Prostate gland (tissue), 2 donors: ENCODE data around the gene PAPLN. TPM values are rescaled to one million over a fixed set of nuclear protein-coding genes. Genes with fewer than 3 reads are reported as not detected.
A peak's percentile ranks its signal among the peaks of the same experiment; 100 is the strongest.

Experiments used
- DNase-seq: peaks from one replicate; pipeline ENCODE4 v3.0.0-alpha.2; 2019; ENCODE audit warnings: low spot score
- H3K27ac ChIP-seq, 2 donors: fragments of 200-600 bp; sonication (generic); 2 replicates each; pipeline ENCODE4 v1.5.1; 2017 to 2019
- H3K27me3 ChIP-seq: fragments of 200-600 bp; sonication (generic); replicated peaks from 2 replicates; pipeline ENCODE4 v1.5.1; 2019; ENCODE audit not compliant: insufficient read depth
- H3K36me3 ChIP-seq, 2 donors: fragments of 200-600 bp; sonication (generic); 1 replicate in 1 of 2; 2 replicates in 1 of 2; pipeline versions ENCODE4 v1.5.1 to v1.8.1; 2017 to 2019
- H3K4me1 ChIP-seq: fragments of 200-600 bp; sonication (generic); replicated peaks from 2 replicates; pipeline ENCODE4 v1.5.1; 2019
- H3K4me3 ChIP-seq, 2 donors: fragments of 200-600 bp; sonication (generic); 2 replicates each; pipeline ENCODE4 v1.5.1; 2017 to 2019
- H3K9me3 ChIP-seq: fragments of 200-600 bp; sonication (generic); 2 replicates; pipeline ENCODE4 v1.5.1; 2017
- CTCF ChIP-seq, 4 experiments: fragments of 200-600 bp in 2 of 4; fragments of 450-650 bp in 2 of 4; sonication (generic) in 2 of 4; IDR thresholded peaks; 1 replicate in 3 of 4; 2 replicates in 1 of 4; pipeline ENCODE4 v1.5.1; 2016 to 2019; ENCODE audit warnings: antibody characterized with exemption in 4 of 4, mild to moderate bottlenecking in 2 of 4, moderate library complexity in 2 of 4
- POLR2A ChIP-seq: fragments of 450-650 bp; IDR thresholded peaks from one replicate; pipeline ENCODE4 v1.6.1; 2016; ENCODE audit warnings: antibody characterized with exemption, mild to moderate bottlenecking
- POLR2AphosphoS5 ChIP-seq: sonication (generic); formaldehyde crosslinking; IDR thresholded peaks from one replicate; pipeline ENCODE4 v1.6.1; 2017; ENCODE audit warnings: antibody characterized with exemption
- WGBS: methylation state at CpG from one replicate; pipeline ENCODE4 v1.1.5; 2018; 5-methylcytosine and 5-hydroxymethylcytosine counted together
- intact Hi-C: fragments of 100-400 bp; cut with DNase I; formaldehyde crosslinking; loops from one replicate; pipeline ENCODE4 v1.14.2; 2022
- total RNA-seq, 2 donors: library from RNA; depleted of rRNA; stranded (reverse); fragments of >200 nt; gene quantifications; one replicate each; pipeline ENCODE4 v1.1.0, GENCODE V29; 2016

PAPLN gene
- total RNA-seq, 2 donors from 2014 or later: 10.7 to 33.1 TPM

DNA sequence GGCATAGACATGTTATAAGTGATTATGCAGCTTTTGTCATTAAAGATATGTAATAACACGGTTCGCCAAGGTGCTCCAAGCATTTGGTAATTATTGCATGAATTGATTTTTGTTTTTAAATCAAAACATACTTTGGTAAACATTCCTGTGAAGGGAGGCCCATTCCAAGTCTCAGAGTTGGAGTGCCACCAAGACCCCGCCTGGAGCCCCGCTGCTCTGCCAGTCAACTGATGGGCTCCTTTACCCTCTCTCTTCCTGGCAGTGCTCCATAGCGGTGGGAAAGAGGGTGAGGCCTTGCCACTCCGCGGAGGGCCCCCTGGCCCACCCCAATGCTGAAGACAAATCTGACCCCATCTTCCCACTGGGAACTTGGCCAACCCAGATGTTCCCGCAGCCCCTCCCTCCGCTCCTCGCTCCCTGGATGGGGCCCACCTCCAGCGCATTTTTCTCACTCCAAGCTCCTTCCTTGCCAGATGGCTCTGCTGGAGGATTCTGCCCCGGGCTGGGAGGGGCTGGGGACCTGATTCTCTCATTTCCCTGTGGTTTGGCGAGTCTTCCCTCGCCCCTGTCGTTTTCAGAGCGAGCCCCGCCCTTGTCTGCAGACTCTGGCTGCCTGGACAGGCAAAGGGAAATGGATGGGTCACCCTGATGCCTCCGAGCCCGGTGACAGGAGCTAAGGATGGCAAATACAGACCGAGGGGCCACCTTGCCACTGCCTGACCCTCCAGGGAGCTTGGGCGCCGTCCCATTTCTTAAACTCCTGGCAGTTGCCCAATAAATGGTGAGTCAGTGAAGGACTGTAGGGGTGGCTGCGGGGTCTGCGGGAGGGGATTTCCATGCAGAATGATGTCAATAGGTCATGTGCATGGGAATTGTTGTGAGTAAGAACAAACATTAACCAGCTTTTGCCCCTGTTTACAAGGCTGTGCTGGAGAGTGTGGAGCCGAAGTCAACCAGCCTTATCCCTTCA, 9.2 kb upstream of the PAPLN start:
- intact Hi-C loops: no loop called here
- Histone ChIP-seq H3K27ac (peak overlapping the region in 1 of 2 donors; percentile 15), H3K4me1 (no peaks in the 10 kb centered on the region), H3K9me3 (no peaks in the 10 kb centered on the region), H3K36me3 (no peaks in the 10 kb centered on the region), H3K27me3 (no peaks in the 10 kb centered on the region), H3K4me3 (no peak overlapping the region)
- TF ChIP-seq POLR2A (no peak), POLR2AphosphoS5 (no peak), CTCF (IDR thresholded peaks at IDR 0.05) (no peak)
- DNase-seq: no peak
- WGBS: 22% methylated on average over 25 of the region's 25 CpGs

DNA sequence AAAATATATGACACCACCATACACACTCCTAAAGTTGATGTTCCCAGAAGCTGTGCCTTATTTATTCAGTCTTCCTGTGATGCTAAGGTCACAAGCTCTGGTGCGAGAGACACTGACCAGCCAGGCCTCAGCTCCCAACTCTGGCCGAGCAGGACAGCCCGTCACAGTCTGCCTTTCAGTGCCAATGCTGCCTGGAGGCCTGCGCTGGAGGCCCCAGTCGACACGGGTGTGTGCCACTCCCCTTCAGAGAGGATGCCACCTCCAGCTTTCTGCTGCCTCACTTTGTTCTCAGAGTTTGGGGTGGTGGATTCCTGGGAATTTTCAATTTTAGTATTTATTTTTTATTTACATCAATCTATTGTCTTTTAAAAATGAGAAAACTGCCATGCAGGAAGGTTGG, 7.3 kb upstream of the PAPLN start:
- Histone ChIP-seq H3K4me3 (no peak overlapping the region), H3K36me3 (no peaks in the 10 kb centered on the region), H3K4me1 (no peaks in the 10 kb centered on the region), H3K27ac (no peak overlapping the region), H3K9me3 (no peaks in the 10 kb centered on the region), H3K27me3 (no peaks in the 10 kb centered on the region)
- intact Hi-C loops: no loop called here
- 97% methylated on average over 6 of the region's 6 CpGs for WGBS
- DNase-seq: no peak
- TF ChIP-seq POLR2A (no peak), CTCF (IDR thresholded peaks at IDR 0.05) (no peak), POLR2AphosphoS5 (no peak)

DNA sequence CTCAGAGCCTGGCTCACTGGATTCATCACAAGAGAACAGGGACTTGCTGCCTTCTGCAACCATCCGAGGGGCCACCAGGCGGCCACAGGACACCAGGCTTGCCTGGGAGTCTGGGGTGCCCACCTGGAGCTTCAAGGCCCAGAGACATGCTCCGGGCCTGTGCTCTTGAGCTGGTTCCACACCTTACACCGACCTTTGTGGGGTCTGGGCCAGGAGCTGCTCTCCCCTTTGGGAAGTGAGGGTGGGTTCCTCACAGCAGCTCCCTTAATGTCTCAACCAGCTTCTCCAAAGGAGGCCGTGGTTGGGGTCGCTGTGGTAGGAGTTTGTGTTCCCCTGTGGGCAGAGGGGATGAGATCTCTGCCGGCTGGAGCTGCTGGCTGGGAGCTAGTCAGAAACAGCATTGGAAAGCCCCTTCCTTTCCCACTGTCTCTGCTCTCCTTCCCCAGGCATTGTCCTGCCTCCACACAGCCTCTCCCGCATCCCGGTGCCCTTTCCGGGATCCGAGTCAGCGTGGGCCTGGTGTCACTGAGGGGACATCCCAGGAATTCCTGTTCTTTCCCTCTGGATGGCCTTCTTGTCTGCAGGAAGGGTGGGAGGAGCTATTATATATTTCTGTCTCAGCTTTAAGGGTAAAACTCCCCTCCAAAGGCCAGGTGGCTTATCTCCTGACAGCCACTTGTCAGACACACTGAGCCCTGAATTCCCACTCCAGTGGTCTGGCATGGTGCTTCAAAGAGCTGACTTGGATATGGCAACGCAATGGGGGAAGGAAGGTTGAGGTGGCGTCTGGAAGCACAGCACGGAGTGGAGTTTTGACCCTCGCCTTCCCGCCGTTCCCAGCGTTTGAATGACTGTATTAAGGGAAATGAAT, 5.1 kb upstream of the PAPLN start:
- no peaks in the 10 kb centered on the region for H3K9me3 ChIP-seq
- no peaks in the 10 kb centered on the region for H3K27me3 ChIP-seq
- no peaks in the 10 kb centered on the region for H3K36me3 ChIP-seq
- TF ChIP-seq POLR2A (no peak), POLR2AphosphoS5 (no peak), CTCF (IDR thresholded peaks at IDR 0.05) (no peak)
- no peaks in the 10 kb centered on the region for H3K4me1 ChIP-seq
- WGBS: 59% methylated on average over 18 of the region's 19 CpGs
- H3K27ac ChIP-seq: no peak overlapping the region
- intact Hi-C loops: no loop called here
- no peak for DNase-seq
- H3K4me3 ChIP-seq: no peak overlapping the region

- DNase-seq: no peak
- WGBS: 66% methylated on average over 8 of the region's 8 CpGs
- Histone ChIP-seq H3K4me1 (no peaks in the 10 kb centered on the region), H3K27me3 (no peaks in the 10 kb centered on the region), H3K27ac (no peak overlapping the region), H3K9me3 (no peaks in the 10 kb centered on the region), H3K4me3 (no peak overlapping the region), H3K36me3 (no peaks in the 10 kb centered on the region)
- no peak for TF ChIP-seq POLR2AphosphoS5
- TF ChIP-seq CTCF (IDR thresholded peaks at IDR 0.05): no peak
- TF ChIP-seq POLR2A: no peak
- intact Hi-C loops: no loop called here
Observed at GRCh38 chr14:73232984-73233383, 4.3 kb upstream of the PAPLN start.
